Measurements from ENCODE around the gene MYO3B.
"Not testable (repeated sequence)": the region's sequence is repeated elsewhere in the genome, so short reads cannot be mapped to it uniquely, and the experiment has no call there.

- TF ChIP-seq EZH2 (IDR thresholded peaks at IDR 0.05; ENCODE audit: insufficient read depth, poor library complexity, severe bottlenecking); EZH2phosphoT487 (IDR thresholded peaks at IDR 0.05; ENCODE audit: insufficient read depth, low read depth): not testable (repeated sequence)
These were observed 256.4 kb downstream of the MYO3B start for GRCh38 chr2:170434396-170434795.

Measured in GM23248 (cell line).